HG02870 (cell line): ENCODE measurements around the gene TLE4.
"Not testable (repeated sequence)": the region's sequence is repeated elsewhere in the genome, so short reads cannot be mapped to it uniquely, and the experiment has no call there.

Experiments
- ATAC-seq: cut with Tn5 transposase; IDR thresholded peaks from one replicate; pipeline ENCODE4 v1.9.1; 2021; ENCODE audit warnings: mild to moderate bottlenecking, moderate library complexity; ENCODE audit not compliant: unreplicated experiment

The TLE4 gene

DNA sequence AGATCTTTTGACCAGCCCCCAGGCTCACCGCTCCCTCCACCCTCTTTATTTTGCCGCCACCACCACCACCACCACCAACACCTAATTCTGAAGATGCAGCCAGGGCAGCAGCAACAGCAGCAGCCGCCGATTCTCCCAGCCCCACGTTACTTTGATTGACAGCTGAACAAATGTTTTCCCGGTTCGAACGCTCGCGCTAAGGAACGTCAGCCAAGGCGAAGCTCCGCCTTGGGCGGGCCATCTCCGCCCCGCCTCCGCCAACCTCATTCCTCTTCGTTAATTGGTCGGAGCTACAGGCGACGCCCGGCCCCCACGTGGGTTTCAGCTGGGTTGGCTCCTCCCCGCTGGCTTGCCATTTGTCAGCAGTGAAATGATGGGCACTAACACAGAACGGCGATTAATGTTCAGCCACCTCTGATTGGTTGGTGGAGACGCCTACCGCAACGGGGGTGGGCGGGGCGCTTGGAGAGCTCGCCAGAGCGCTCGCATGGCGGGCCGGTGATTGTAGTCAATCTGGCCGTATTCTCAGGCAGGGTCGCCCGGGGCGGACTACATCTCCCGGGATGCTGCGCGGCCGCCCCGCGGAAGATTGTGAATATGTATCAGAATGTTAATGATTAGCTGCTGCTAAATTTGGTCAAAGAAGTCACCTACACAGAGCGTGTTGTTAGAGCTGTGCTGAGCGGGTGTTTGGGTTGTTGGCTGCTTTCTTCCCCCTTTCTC lies at the start of gene TLE4:
Gene TLE4 (plus strand): TSS at position 657 of the 723 bp plus-strand sequence. CDS start 826 bp downstream, outside the sequence.
- ATAC-seq = peak; percentile 82

GRCh38 chr9:79522793-79523192 lies 49.0 kb upstream of the TLE4 start:
- ATAC-seq = no peak

- no peak for ATAC-seq
Observed at GRCh38 chr9:79524266-79524665, 47.5 kb upstream of the TLE4 start.

GRCh38 chr9:79526149-79526672 lies 45.6 kb upstream of the TLE4 start:
- peak; percentile 67 for ATAC-seq

- no peak for ATAC-seq
Observed at GRCh38 chr9:79535534-79535933, 36.2 kb upstream of the TLE4 start.

DNA sequence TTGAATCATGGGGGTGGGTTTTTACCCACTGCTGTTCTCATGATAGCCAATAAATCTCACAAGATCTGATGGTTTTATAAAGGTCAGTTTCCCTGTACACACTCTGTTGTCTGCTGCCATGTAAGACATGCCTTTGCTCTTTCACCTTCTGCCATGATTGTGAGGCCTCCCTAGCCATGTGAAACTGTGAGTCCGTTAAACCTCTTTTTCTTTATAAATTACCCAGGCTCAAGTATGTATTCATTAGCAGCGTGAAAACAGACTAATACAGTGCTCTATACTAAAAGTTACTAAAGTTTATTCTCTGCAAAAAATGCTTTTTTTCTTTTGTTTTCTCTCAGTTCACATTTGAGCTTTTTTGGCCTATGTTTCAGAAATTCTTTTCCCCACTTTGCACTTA lies 33.9 kb upstream of the TLE4 start:
- no peak for ATAC-seq

- ATAC-seq = no peak
Observed at GRCh38 chr9:79542735-79543620, 28.8 kb upstream of the TLE4 start.

DNA sequence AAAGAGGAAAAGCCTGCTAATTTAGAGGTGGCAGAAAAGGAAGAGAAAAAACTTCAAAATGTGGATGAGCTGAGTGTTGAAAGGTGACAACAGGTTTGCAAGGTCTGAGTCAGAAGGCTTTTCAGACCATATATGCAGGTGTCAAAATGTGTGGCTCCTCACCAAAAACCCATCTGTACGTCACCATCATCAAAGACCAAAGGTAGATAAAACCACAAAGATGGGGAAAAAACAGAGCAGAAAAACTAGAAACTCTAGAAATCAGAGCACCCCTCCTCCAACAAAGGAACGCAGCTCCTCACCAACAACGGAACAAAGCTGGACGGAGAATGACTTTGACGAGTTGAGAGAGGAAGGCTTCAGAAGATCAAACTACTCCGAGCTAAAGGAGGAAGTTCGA lies 27.4 kb upstream of the TLE4 start:
- ATAC-seq = not testable (repeated sequence)

GRCh38 chr9:79551586-79551985 lies 20.2 kb upstream of the TLE4 start:
- no peak for ATAC-seq

- ATAC-seq = no peak
Observed at GRCh38 chr9:79551994-79552393, 19.8 kb upstream of the TLE4 start.

DNA sequence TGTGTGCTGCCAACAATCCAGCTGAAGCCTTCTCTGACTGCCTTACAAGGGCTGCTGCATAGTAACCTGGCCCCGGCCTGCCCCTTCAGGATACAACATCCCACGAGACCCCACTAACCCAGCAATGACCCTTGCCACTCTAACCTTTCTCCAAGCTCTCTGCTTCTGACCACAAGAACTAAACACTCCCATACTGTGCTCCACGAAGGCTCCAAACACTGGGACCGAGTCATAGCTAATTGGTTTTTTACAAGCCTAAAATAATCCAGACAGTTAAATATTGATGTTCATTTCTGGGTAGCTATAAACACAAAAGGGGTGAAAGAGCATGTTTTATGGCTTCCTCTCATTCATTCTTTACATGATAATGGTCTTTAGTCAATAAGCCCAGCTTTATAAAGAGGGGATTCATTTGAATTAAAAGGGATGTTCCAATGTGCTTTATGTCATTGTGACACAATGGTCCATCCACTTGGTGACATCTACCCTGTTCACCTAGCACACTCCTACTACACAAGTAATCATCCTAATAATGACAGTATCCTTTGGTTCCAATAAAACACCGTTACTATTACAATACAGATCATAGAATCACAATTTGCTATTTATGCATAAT lies 16.2 kb upstream of the TLE4 start:
- no peak for ATAC-seq

DNA sequence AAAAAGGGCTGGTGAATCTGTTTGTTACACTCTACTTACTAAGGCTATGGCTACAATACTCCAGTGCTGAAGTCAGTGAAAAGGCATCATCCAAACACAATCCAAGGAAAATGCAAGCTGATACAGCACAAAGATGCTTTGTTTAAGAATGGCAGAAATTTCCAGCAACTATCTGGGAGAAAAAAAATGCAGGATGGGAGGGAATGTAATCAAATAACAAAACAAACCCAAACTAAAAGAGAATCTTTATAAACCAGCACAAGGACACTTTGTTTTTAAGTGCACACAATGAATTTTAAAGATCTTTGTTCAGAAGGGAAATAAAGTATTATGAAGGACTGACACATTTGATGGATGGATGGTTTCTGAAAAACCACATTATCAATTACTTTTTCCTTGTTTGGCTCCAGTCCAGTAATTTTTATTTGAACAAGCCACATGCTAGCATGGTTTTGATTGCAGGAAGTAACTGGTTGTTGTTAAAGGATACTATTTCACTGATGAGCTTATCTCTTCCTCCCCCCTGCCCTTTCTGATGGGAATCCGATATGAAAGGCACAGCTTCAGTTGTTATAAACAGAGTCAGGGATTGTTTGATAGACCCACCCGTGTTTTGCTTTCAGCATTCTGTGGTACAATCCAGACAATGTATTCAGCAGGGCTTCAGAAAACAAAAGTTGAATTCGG lies 12.1 kb upstream of the TLE4 start:
- no peak for ATAC-seq

GRCh38 chr9:79562749-79563386 lies 8.9 kb upstream of the TLE4 start:
- no peak for ATAC-seq

DNA sequence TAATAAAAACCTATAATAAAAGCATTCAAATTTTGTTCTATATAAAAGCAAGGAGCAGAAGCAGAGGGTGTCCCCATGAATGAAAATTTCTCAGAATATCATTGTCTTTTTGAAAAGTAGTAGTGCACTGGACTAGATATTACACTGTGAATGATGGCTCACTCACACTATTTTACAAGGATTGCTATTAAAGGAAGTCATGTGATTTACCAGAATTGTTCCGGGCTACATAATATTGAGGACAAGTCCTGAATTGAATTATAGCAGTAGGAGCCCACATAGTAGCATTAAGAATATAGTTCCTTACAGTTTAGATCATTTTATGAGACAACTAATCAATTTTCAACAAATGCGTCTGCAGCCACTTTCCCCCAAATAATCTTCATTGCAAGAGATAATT lies 7.7 kb upstream of the TLE4 start:
- ATAC-seq = no peak

DNA sequence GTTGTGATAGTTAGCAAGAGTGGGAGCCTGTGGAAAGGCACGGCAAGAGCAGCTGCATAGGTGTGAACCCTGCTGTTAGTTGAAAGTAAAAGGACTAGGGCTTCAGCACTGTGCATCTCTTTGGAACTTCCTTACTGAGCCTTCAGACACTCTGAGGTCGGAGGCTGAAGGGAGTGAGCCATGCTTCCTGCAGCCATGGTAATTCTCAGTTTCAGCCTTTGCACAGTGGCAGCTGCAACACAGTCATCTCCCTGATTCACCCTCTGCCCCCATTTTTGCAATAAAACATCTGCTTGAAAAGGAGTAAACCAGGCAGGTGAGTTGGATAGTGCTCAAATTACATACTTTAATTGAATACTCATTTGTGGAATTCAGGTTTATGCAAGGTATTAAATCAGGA lies 6.5 kb upstream of the TLE4 start:
- peak; percentile 94 for ATAC-seq

DNA sequence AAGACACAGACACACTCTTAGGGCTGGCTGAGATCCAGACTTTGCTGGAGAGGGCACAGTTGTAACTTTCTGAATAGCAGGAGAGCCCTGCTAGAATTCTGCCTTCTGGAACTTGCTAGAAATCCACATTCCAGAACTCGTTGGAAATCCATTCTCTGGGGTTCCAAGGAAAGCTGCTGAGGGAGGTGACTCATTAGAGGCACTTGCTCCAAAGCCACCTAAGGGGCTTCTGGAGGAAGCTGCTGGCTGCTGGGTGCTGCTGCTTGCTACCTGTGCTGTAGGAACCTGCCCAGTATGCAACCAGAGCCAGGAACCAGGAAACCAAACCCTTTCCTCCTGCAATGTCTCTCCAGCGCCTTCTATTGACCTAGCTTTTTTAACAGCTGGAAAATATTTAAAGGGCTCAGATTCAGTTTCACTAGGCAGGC lies 4.1 kb upstream of the TLE4 start:
- no peak for ATAC-seq

GRCh38 chr9:79568337-79569101 lies 3.2 kb upstream of the TLE4 start:
- no peak for ATAC-seq

DNA sequence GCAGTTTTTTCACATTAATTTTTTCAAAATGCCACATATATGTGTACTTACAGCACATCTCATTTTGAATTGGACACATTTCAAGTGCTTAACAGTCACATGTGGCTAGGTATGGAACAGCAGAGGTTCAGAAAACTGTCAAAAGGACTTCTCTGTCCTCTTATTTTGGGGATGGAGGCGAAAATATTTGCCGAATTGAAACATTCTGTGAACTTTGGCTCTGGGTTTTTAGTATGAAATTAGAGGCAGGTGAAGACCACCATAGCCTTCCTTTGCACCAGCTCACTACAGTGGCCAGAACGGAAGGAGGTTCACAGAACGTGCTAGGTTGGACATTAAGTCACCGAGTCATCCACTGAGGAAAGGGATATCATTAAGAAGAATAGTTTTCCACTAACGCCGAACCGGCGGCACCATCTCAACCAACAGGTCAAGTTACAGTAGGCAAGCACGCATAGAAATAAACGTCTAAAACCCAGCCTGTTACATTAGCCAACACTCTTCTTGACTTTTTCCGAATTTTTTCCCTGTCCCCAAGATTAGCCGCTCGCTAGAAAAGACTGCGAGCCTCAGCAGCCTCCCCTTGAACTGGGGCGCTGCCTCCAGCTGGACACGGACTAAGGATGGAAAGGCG lies 1.8 kb upstream of the TLE4 start:
- no peak for ATAC-seq
